GM23248 (cell line): ENCODE data around the gene EHBP1L1.

Experiments
- EZH2 ChIP-seq: fragments of 200-600 bp; sonication (generic); IDR thresholded peaks from 2 replicates; pipeline ENCODE4 v1.6.1; 2018; ENCODE audit warnings: antibody characterized with exemption, mild to moderate bottlenecking; ENCODE audit not compliant: insufficient read depth, poor library complexity, severe bottlenecking
- EZH2phosphoT487 ChIP-seq: fragments of 200-600 bp; sonication (generic); IDR thresholded peaks from 2 replicates; pipeline ENCODE4 v1.6.1; 2018; ENCODE audit warnings: antibody characterized with exemption, moderate library complexity, mild to moderate bottlenecking, low read depth; ENCODE audit not compliant: insufficient read depth

GRCh38 chr11:65590240-65590738 is 14.4 kb downstream of the EHBP1L1 start:
- TF ChIP-seq EZH2, result no peak
- no peak for TF ChIP-seq EZH2phosphoT487
